AG04450 (cell line): ENCODE data around the gene ANKDD1A. TPM values are rescaled to one million over a fixed set of nuclear protein-coding genes. Genes with fewer than 3 reads are reported as not detected.

ENCODE experiments used
- CTCF ChIA-PET: fragments of 300-600, 350-600 bp; formaldehyde crosslinking; extraction: SDS; loops from one replicate; lab custom pipeline; 2022; ENCODE audit warnings: antibody characterized with exemption, inconsistent platforms; lab: Charles Lee
- POLR2A ChIA-PET: fragments of 350-600 bp; formaldehyde crosslinking; extraction: SDS; loops from one replicate; lab custom pipeline; 2021; ENCODE audit warnings: antibody characterized with exemption, inconsistent platforms; lab: Yijun Ruan, JAX
- DNase-seq: peaks from one replicate; pipeline ENCODE4 v3.0.0-alpha.2; 2011; ENCODE audit warnings: low read depth, low spot score
- H3K27ac ChIP-seq: one replicate; pipeline ENCODE4 v1.5.1; 2012; ENCODE audit warnings: low read depth, low read length, control low read depth
- H3K27me3 ChIP-seq: one replicate; pipeline ENCODE4 v1.6.0; 2012; ENCODE audit warnings: low read length; ENCODE audit not compliant: control insufficient read depth, insufficient read depth
- H3K4me3 ChIP-seq: 2 replicates; pipeline ENCODE4 v1.5.1; 2011; ENCODE audit warnings: mild to moderate bottlenecking, low read depth, low read length, control low read depth
- H3K9me3 ChIP-seq: 2 replicates; pipeline ENCODE4 v1.5.1; 2012; ENCODE audit warnings: low read length; ENCODE audit not compliant: control insufficient read depth, insufficient read depth
- CTCF ChIP-seq: IDR thresholded peaks from 2 replicates; pipeline ENCODE4 v1.5.1; 2011; ENCODE audit warnings: low read depth, low read length, control low read depth, inconsistent platforms
- polyA plus RNA-seq: library from polyadenylated mRNA; depleted of rRNA; stranded (reverse); fragments of >200 nt; gene quantifications from 2 replicates; pipeline ENCODE4 v1.2.3, GENCODE V29; 2011

The ANKDD1A gene
- polyA plus RNA-seq, 1 experiment, result 4.0 TPM

- Histone ChIP-seq H3K27ac (no peak overlapping the region), H3K9me3 (no peaks in the 10 kb centered on the region), H3K27me3 (no peaks in the 10 kb centered on the region), H3K4me3 (no peak overlapping the region)
- ChIA-PET CTCF (no interaction called here), POLR2A (interaction anchor here (0.6 kb wide), 1 partner anchor 69 kb away, joined by 3 read pairs; no protein-coding TSS in a partner anchor)
- TF ChIP-seq CTCF, result no peak
- no peak for DNase-seq
Observed at GRCh38 chr15:64934023-64934422, 22.3 kb downstream of the ANKDD1A start.

DNA sequence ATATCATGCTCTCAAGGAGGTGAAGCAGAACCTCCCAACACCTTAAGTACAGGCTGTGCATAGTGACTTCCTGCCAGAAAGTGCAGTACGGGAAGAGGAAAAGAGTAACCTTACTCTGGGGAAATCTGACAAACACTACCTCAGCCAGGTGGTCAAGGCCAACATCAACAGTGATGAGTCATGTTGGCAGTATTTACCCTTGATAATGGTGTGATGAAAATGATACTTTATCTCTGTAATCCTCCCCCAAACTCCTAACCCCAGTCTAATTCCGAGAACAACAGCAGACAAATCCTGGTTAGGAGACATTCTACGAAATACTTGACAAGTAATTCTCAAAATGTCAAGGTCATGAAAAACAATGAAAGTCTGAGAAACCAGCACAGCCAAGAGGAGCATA is 26.5 kb downstream of the ANKDD1A start:
- POLR2A ChIA-PET, result interaction anchor here (0.6 kb wide), 1 partner anchor 29 kb away, joined by 6 read pairs; no protein-coding TSS in a partner anchor
- no peaks in the 10 kb centered on the region for H3K27me3 ChIP-seq
- CTCF ChIA-PET, result no interaction called here
- H3K27ac ChIP-seq, result no peak overlapping the region
- no peak overlapping the region for H3K4me3 ChIP-seq
- no peaks in the 10 kb centered on the region for H3K9me3 ChIP-seq
- TF ChIP-seq CTCF, result no peak
- DNase-seq, result no peak

GRCh38 chr15:64942356-64942755 is 30.7 kb downstream of the ANKDD1A start:
- no peak for DNase-seq
- no peak overlapping the region for H3K27ac ChIP-seq
- H3K9me3 ChIP-seq, result no peaks in the 10 kb centered on the region
- no peaks in the 10 kb centered on the region for H3K27me3 ChIP-seq
- no peak overlapping the region for H3K4me3 ChIP-seq
- no peak for TF ChIP-seq CTCF
- ChIA-PET POLR2A (no interaction called here), CTCF (interaction anchor here (0.5 kb wide), 1 partner anchor 10 kb away, joined by 3 read pairs; no protein-coding TSS in a partner anchor)

- DNase-seq, result no peak
- TF ChIP-seq CTCF, result no peak
- no peaks in the 10 kb centered on the region for H3K9me3 ChIP-seq
- no peaks in the 10 kb centered on the region for H3K27me3 ChIP-seq
- no peak overlapping the region for H3K27ac ChIP-seq
- ChIA-PET CTCF (interaction anchor here (0.6 kb wide), 1 partner anchor 1445 kb away, joined by 3 read pairs; no protein-coding TSS in a partner anchor), POLR2A (no interaction called here)
- H3K4me3 ChIP-seq, result no peak overlapping the region
Observed at GRCh38 chr15:64943512-64944225, 32.0 kb downstream of the ANKDD1A start.

GRCh38 chr15:64944961-64945360 is 33.3 kb downstream of the ANKDD1A start:
- ChIA-PET CTCF (no interaction called here), POLR2A (no interaction called here)
- no peak overlapping the region for H3K27ac ChIP-seq
- no peak for TF ChIP-seq CTCF
- no peak for DNase-seq
- no peaks in the 10 kb centered on the region for H3K9me3 ChIP-seq
- H3K4me3 ChIP-seq, result no peak overlapping the region
- H3K27me3 ChIP-seq, result no peaks in the 10 kb centered on the region
